ENCODE measurements around the gene CYTL1. TPM values are rescaled to one million over a fixed set of nuclear protein-coding genes. Genes with fewer than 3 reads are reported as not detected.

Gene CYTL1
- total and polyA plus RNA-seq, 2 of the 13 experiments (the other 11 are each of a cell fraction or from before 2014, with no cell fraction given), result not detected

GRCh38 chr4:5051278-5052203 lies 32.3 kb upstream of the CYTL1 start, which contains the start of gene STK32B:
Gene STK32B (plus strand): TSS chr4:5051480.
- no peaks in the 10 kb centered on the region for H3K36me3 ChIP-seq (replicated peaks in 1 of 2; ENCODE audit: control insufficient read depth in 1 of 2, insufficient read depth in 2 of 2, low read length in 2 of 2)
- H3K79me2 ChIP-seq (ENCODE audit: insufficient read depth, low read length), result no peaks in the 10 kb centered on the region
- no peak for TF ChIP-seq ZNF747 (CRISPR knock-in tag; IDR thresholded peaks at IDR 0.05; ENCODE audit: borderline replicate concordance)
- TF ChIP-seq, protein P1, sequence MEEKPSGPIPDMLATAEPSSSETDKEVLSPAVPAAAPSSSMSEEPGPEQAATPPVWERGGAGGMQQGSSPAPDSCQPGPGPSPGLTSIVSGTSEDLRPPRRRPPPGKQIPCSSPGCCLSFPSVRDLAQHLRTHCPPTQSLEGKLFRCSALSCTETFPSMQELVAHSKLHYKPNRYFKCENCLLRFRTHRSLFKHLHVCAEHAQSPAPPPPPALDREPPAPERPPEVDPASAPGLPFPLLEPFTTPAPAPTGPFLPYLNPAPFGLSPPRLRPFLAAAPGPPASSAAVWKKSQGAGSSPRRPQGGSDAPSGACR (CRISPR knock-in tag; IDR thresholded peaks at IDR 0.05), result no peak
- no peak for TF ChIP-seq ZNF432 (CRISPR knock-in tag; IDR thresholded peaks at IDR 0.05; ENCODE audit: borderline replicate concordance)
- TF ChIP-seq KDM6A (CRISPR knock-in tag; IDR thresholded peaks at IDR 0.05; ENCODE audit: low read depth), result no peak
- TF ChIP-seq ZNF567 (CRISPR knock-in tag; IDR thresholded peaks at IDR 0.05; ENCODE audit: borderline replicate concordance), result no peak
- no peak for TF ChIP-seq GATAD2A (CRISPR knock-in tag; IDR thresholded peaks at IDR 0.05)
- TF ChIP-seq ATF3 (CRISPR knock-in tag; IDR thresholded peaks at IDR 0.05), result no peak
- no peak for TF ChIP-seq SP140L (CRISPR knock-in tag; IDR thresholded peaks at IDR 0.05; ENCODE audit: borderline replicate concordance)
- no peak for TF ChIP-seq ZNF235 (CRISPR knock-in tag; IDR thresholded peaks at IDR 0.05; ENCODE audit: borderline replicate concordance)
- TF ChIP-seq NAIF1 (CRISPR knock-in tag; IDR thresholded peaks at IDR 0.05; ENCODE audit: borderline replicate concordance), result no peak
- no peak for TF ChIP-seq NFYB (CRISPR knock-in tag; IDR thresholded peaks at IDR 0.05)
- no peak for TF ChIP-seq REL (CRISPR knock-in tag; conservative IDR thresholded peaks at IDR 0.05)
- TF ChIP-seq, protein P2, sequence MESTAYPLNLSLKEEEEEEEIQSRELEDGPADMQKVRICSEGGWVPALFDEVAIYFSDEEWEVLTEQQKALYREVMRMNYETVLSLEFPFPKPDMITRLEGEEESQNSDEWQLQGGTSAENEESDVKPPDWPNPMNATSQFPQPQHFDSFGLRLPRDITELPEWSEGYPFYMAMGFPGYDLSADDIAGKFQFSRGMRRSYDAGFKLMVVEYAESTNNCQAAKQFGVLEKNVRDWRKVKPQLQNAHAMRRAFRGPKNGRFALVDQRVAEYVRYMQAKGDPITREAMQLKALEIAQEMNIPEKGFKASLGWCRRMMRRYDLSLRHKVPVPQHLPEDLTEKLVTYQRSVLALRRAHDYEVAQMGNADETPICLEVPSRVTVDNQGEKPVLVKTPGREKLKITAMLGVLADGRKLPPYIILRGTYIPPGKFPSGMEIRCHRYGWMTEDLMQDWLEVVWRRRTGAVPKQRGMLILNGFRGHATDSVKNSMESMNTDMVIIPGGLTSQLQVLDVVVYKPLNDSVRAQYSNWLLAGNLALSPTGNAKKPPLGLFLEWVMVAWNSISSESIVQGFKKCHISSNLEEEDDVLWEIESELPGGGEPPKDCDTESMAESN (CRISPR knock-in tag; conservative IDR thresholded peaks at IDR 0.05), result no peak
- TF ChIP-seq ZBTB43 (CRISPR knock-in tag; conservative IDR thresholded peaks at IDR 0.05), result no peak
- no peak for TF ChIP-seq ZNF772 (CRISPR knock-in tag; IDR thresholded peaks at IDR 0.05)
- no peak for TF ChIP-seq ZFP90 (CRISPR knock-in tag; IDR thresholded peaks at IDR 0.05; ENCODE audit: borderline replicate concordance)
- no peak for TF ChIP-seq ZNF678 (CRISPR knock-in tag; IDR thresholded peaks at IDR 0.05)
- intact Hi-C loops (cut with micrococcal nuclease; ENCODE audit: unreplicated experiment), result loop anchor here (5.0 kb wide), 1 partner anchor 741 kb away; no protein-coding TSS in a partner anchor
- ChIA-PET CTCF (ENCODE audit: low intra/inter-chr PET ratio, low total read pairs) (interaction anchor here (1.3 to 1.9 kb wide), 3 partner anchors 91 to 761 kb away, joined by 6 to 12 read pairs (median 7); no protein-coding TSS in a partner anchor), POLR2A (no interaction called here)
- H3K4me3 ChIP-seq (replicated peaks in 1 of 3; ENCODE audit: insufficient read depth in 1 of 3, low read depth in 2 of 3, low read length in 3 of 3), result no peak within 1 kb of the TSS
- peaks cover 11% of the 10 kb centered on the region for H3K4me1 ChIP-seq (ENCODE audit: insufficient read depth, low read length)
- no peaks in the 10 kb centered on the region for H3K9me3 ChIP-seq (ENCODE audit: low read length)
- H2AFZ ChIP-seq (ENCODE audit: low read length), result no peak within 1 kb of the TSS
- no peaks in the 10 kb centered on the region for H4K20me1 ChIP-seq (ENCODE audit: insufficient read depth, low read length)
- 83% methylated on average over 81 of the region's 103 CpGs for WGBS (ENCODE audit: low lambda C conversion rate)
- H3K27me3 ChIP-seq (ENCODE audit: control insufficient read depth in 1 of 2, insufficient read depth in 2 of 2, low read length in 2 of 2), result peaks cover 2 to 5% of the 10 kb centered on the region in 2 experiments; a peak in 1 of 5 replicates
- no TSS peak for BruUV-seq (replicated peaks)
- H3K9ac ChIP-seq (ENCODE audit: insufficient read depth, low read depth, low read length), result no peak within 1 kb of the TSS
- H3K27ac ChIP-seq (ENCODE audit: extremely low read length, insufficient read depth, low read length), result no peak within 1 kb of the TSS
- FAIRE-seq, result no peak
- no peak for DNase-seq (ENCODE audit: low spot score)
- no peak within 1 kb of the TSS for H3K4me2 ChIP-seq (ENCODE audit: low read depth, low read length)
- in situ Hi-C loops (cut with HindIII; ENCODE audit: extremely low pct_ligation_motif_present, low pct_unique_long_range_greater_than_20kb), result loop anchor here (5.0 to 10.0 kb wide), 3 partner anchors 93 to 763 kb away; no protein-coding TSS in a partner anchor
- no peak for ATAC-seq
